ENCODE measurements around the gene EFNA5. TPM values are rescaled to one million over a fixed set of nuclear protein-coding genes. Genes with fewer than 3 reads are reported as not detected.

Gene EFNA5
- polyA plus RNA-seq, 1 donor from 2014 or later = 4.2 TPM

GRCh38 chr5:107570181-107570580, 100.6 kb downstream of the EFNA5 start:
- Histone ChIP-seq H3K36me3 (ENCODE audit: insufficient read depth, low read length) (no peaks in the 10 kb centered on the region), H3K9ac (ENCODE audit: low read length) (no peak overlapping the region), H3K4me2 (ENCODE audit: low read length) (no peak overlapping the region), H3K79me2 (replicated peaks; ENCODE audit: insufficient read depth, low read length) (peaks cover 58% of the 10 kb centered on the region), H2AFZ (ENCODE audit: low read depth, low read length) (no peak overlapping the region), H3F3A (ENCODE audit: insufficient read depth, low read length, poor library complexity, severe bottlenecking) (no peaks in the 10 kb centered on the region), H3K9me3 (ENCODE audit: low read length) (no peaks in the 10 kb centered on the region), H3K27ac (ENCODE audit: low read length) (no peak overlapping the region), H3K9me2 (ENCODE audit: insufficient read depth, low read length) (no peaks in the 10 kb centered on the region), H3K4me3 (ENCODE audit: low read length) (no peak overlapping the region), H3K27me3 (ENCODE audit: insufficient read depth, low read depth, low read length) (no peaks in the 10 kb centered on the region), H4K20me1 (ENCODE audit: insufficient read depth) (no peaks in the 10 kb centered on the region)
- TF ChIP-seq SMC3 (conservative IDR thresholded peaks at IDR 0.05; ENCODE audit: poor library complexity) (no peak), EZH2 (IDR thresholded peaks at IDR 0.05; ENCODE audit: borderline replicate concordance, insufficient read depth, low read length, poor library complexity, severe bottlenecking) (no peak), TAF1 (IDR thresholded peaks at IDR 0.05; ENCODE audit: low read depth) (no peak), POLR2AphosphoS5 (IDR thresholded peaks at IDR 0.05) (no peak), EP300 (conservative IDR thresholded peaks at IDR 0.05; ENCODE audit: poor library complexity, severe bottlenecking) (no peak)

- H3K27ac ChIP-seq (ENCODE audit: low read length) = no peak overlapping the region
- no peaks in the 10 kb centered on the region for H3K36me3 ChIP-seq (ENCODE audit: insufficient read depth, low read length)
- no peak for TF ChIP-seq TAF1 (IDR thresholded peaks at IDR 0.05; ENCODE audit: low read depth)
- no peak for TF ChIP-seq POLR2AphosphoS5 (IDR thresholded peaks at IDR 0.05)
- no peak for TF ChIP-seq REST (IDR thresholded peaks at IDR 0.05; ENCODE audit: borderline replicate concordance)
- no peak for TF ChIP-seq CTCF (IDR thresholded peaks at IDR 0.05; ENCODE audit: poor library complexity, severe bottlenecking)
- TF ChIP-seq EZH2 (IDR thresholded peaks at IDR 0.05; ENCODE audit: borderline replicate concordance, insufficient read depth, low read length, poor library complexity, severe bottlenecking) = no peak
- no peak for TF ChIP-seq MXI1 (conservative IDR thresholded peaks at IDR 0.05; ENCODE audit: poor library complexity, severe bottlenecking)
- no peak for TF ChIP-seq EP300 (conservative IDR thresholded peaks at IDR 0.05; ENCODE audit: poor library complexity, severe bottlenecking)
- TF ChIP-seq SMC3 (conservative IDR thresholded peaks at IDR 0.05; ENCODE audit: poor library complexity) = no peak
- no peak for TF ChIP-seq RAD21 (conservative IDR thresholded peaks at IDR 0.05)
- no peaks in the 10 kb centered on the region for H3K9me2 ChIP-seq (ENCODE audit: insufficient read depth, low read length)
- H3K9ac ChIP-seq (ENCODE audit: low read length) = no peak overlapping the region
- no peak overlapping the region for H3K4me3 ChIP-seq (ENCODE audit: low read length)
- no peak overlapping the region for H3K4me2 ChIP-seq (ENCODE audit: low read length)
- H3F3A ChIP-seq (ENCODE audit: insufficient read depth, low read length, poor library complexity, severe bottlenecking) = no peaks in the 10 kb centered on the region
- H3K9me3 ChIP-seq (ENCODE audit: low read length) = no peaks in the 10 kb centered on the region
- H3K79me2 ChIP-seq (replicated peaks; ENCODE audit: insufficient read depth, low read length) = peaks cover 52% of the 10 kb centered on the region
- no peaks in the 10 kb centered on the region for H3K27me3 ChIP-seq (ENCODE audit: insufficient read depth, low read depth, low read length)
- no peaks in the 10 kb centered on the region for H4K20me1 ChIP-seq (ENCODE audit: insufficient read depth)
- H2AFZ ChIP-seq (ENCODE audit: low read depth, low read length) = no peak overlapping the region
Observed at GRCh38 chr5:107567901-107568671, 102.7 kb downstream of the EFNA5 start.

Data from neural cell (in vitro differentiated cells).